Fibroblast of the conjunctiva (primary cell): ENCODE measurements around the gene ACACB.

ENCODE experiments used
- DNase-seq: peaks from one replicate; pipeline ENCODE4 v3.0.0-alpha.2; 2010; ENCODE audit warnings: low read depth

The ACACB gene

DNA sequence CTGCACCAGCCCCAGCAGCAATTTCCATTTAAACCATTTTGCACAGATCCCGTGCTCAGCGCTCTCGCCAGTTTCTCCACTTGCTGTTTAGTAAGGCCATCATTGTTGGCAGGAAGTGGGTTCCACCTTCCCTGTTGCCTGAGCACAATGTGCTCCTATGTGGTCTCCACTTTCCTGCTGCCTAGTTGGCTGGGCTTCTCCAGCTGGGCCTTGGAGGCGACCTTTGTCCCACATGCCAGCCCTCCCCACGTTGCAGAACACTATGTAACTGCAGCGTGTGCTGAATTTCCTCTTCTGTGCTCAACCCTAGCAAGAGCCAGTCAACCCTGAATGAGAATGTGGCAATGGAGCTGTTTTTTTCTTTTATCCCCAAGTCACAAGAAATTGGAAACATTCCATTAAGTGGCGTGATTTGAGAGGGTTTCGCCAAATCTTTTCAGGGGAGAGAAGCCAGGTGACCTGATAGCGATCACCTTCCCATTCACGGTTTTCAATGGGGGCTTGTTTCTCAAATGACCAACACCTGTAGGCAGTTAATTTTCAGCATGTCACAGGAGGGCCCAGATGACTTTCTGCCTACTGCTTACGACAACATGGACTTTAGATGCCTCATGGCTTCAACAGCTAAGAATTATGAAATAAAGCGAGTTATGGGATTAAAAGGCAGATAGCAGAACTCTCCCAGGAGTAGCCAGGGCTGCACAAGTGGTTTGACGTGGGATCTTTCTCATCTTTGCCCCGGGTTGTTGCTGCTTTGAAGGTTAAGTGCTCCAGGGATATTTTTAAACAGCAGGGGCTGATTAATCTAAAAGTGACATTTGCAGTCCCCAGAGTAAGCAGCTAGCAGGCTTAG is at the start of gene ACACB:
TSS of gene ACACB (plus strand) at position 830 of the 853 bp plus-strand sequence. CDS start 22,819 bp downstream, outside the sequence.
- DNase-seq: no peak

DNA sequence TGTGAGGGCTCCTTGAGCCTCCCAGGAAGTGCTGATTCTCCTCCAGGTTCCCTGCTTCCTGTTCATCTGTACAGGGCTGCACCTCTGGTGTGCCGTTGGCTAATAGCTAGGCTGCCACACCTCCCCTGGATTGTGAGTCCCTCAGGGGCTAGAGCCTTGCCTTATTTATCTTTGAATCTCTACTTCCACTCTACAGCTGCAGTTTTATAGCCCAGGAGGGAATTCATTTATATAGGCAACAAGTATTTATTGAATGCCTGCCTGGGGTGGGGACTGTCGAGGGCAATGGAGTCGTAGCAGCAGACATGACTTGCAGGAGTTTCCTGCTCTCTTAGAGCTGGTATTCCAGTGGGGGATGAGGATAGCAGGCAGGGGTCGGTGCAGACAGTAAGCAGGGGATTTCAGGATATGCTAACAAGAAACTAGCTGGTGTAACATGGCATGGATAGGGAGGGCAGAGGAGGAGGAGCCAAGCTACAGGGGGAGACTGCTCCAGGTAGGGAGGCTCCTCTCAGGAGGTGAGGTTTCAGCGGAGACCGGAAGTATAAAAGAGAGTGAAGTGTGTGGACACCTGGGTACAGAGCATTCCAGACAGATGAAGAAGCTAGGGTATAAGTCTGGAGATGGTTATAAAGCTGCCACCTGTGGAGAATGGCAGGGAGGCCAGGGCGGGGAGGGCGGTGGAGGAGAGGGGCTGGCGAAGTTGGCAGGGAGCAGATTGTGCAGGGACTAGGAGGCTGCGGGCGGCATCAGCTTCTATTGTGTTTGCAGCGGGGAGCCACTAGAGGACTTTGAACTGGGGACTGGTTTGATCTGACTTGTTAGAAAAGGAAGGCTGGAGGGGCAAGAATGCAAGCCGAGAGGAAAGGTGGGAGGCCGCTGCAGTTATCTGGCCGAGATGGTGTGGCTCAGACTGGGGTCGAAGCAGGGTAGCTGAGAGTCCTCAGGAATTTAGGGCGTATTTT is 46.8 kb upstream of the ACACB start:
- DNase-seq: no peak

DNA sequence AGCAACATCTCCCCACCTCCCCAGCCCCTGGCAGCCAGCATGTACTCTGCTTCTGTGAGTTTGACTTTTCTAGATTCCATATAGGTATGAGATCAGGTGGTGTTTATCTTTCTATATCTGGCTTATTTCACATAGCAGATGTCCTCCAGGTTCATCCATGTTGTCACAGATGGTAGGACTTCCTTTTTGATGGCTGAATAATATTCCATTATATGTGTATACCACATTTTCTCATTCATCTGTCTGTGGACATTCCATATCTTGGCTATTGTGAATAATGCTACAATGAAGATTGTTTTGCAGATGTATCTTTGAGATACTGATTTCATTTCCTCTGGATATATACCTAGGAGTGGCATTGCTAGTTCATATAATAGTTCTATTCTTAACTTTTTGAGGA is 41.5 kb upstream of the ACACB start:
- DNase-seq: no peak

DNA sequence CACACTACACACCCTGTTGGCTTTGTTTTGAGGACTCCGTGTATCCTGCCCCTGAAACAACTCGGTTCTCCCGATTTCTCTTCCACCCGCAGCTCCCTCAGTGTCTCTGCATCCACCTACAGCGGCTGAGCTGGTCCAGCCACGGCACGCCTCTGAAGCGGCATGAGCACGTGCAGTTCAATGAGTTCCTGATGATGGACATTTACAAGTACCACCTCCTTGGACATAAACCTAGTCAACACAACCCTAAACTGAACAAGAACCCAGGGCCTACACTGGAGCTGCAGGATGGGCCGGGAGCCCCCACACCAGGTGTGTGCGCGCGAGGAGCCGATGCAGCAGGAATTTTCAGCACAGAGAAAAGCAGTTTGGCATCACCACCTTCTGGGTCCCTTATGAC is 33.6 kb upstream of the ACACB start:
- no peak for DNase-seq

DNA sequence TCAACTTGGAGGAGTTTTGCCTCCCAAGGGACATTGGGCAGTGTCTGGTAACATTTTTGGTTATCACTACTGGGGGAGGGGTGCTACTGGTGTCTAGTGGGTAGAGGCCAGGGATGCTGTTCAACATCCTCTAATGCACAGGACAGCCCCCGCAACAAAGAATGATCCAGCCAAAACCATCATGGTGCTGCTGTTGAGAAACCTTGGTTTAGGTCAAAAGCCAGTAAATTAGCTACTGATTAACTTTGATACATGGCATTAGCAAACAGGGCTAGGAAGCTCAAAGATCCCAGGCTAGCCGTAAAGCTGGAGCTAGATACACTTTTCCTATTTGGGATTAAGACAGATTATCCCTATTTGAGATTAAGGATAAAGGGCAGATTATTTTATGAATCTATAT is 32.0 kb upstream of the ACACB start:
- no peak for DNase-seq

DNA sequence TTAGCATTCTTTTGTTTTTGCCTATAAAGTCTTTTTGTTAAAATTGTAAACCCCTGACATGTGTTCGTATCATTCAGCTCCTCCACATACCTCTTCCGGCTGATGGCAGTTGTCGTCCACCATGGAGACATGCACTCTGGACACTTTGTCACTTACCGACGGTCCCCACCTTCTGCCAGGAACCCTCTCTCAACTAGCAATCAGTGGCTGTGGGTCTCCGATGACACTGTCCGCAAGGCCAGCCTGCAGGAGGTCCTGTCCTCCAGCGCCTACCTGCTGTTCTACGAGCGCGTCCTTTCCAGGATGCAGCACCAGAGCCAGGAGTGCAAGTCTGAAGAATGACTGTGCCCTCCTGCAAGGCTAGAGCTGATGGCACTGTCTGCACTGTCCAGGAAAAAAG is 30.8 kb upstream of the ACACB start:
- no peak for DNase-seq

DNA sequence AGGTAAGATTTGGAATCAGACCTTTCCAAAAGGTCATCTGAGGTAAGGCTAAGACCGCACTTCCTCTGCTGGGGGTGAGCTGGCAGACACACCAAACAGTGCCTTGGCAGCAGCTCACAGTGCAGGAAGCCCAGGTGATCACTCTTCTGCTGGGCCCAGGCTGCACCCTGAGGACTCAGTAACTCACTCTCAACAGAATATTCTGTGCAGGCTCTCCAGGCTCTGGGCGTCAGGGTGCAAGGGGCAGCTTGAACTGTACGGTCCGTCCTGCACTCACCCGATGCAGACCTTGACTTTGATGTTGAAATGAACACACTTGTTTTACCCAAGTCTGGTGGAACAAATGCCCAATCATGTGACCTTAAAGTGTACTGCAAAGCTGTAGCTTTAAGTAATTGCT is 29.1 kb upstream of the ACACB start:
- DNase-seq: no peak

DNA sequence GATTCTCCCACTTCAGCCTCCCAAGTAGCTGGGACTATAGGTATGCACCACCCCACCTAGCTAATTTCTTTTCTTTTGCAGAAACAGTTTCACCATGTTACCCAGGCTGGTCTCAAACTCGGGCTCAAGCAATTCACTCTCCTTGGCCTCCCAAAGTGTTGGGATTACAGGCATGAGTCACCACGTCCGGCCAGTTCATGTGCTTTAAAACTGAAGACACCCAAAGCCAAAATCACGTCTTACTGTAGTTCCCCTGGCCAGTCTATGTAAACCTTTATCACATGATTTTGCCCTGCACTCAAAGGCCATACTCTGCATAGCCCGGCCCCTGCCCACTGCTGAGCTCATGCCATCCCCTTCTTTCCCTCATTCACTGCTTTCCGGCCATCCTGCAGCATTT is 27.6 kb upstream of the ACACB start:
- DNase-seq: no peak

DNA sequence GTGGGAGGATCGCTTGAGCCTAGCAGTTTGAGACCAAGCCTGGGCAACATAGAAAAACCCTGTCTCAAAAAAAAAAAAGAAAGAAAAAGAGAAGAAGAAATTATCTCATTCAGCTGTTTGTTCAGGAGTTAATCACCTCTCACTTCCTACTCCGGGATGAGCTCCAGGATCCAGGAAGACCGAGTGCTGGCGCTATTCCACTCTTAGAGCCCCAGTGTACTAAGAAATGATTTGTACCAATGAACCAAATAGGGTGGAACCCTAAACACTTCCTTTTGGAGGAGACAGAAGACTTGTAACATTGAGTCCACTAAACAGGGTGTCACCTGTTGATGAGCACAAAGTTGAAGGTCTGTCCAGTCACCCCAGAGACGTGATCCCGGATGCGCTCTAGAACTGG is 26.7 kb upstream of the ACACB start:
- DNase-seq: no peak

DNA sequence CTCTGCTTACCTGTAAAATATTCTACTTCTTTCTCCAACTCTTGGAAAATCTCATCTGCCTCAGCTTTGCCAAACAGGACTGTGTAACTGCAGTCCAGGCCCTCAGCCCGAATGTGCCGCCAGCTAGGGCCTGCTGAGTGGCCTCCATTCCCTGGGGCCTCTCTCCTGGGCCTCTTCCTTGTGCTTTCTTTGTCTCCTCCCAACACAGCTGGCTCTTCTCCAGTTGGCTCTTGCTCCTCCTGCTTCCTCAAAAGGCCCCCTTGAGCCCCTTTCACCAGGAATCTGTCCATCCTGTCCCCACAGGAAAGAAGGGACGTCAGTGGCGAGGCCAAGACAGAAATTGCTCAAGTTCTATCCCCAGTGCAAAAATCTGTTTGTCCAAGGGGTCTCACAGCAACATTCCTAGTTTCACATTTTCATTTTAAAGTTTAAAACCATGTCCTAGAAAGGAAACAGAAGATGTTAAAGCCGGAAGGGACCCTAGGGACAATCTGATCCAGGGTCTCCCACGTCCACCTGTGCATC is 23.8 kb upstream of the ACACB start:
- DNase-seq: no peak

DNA sequence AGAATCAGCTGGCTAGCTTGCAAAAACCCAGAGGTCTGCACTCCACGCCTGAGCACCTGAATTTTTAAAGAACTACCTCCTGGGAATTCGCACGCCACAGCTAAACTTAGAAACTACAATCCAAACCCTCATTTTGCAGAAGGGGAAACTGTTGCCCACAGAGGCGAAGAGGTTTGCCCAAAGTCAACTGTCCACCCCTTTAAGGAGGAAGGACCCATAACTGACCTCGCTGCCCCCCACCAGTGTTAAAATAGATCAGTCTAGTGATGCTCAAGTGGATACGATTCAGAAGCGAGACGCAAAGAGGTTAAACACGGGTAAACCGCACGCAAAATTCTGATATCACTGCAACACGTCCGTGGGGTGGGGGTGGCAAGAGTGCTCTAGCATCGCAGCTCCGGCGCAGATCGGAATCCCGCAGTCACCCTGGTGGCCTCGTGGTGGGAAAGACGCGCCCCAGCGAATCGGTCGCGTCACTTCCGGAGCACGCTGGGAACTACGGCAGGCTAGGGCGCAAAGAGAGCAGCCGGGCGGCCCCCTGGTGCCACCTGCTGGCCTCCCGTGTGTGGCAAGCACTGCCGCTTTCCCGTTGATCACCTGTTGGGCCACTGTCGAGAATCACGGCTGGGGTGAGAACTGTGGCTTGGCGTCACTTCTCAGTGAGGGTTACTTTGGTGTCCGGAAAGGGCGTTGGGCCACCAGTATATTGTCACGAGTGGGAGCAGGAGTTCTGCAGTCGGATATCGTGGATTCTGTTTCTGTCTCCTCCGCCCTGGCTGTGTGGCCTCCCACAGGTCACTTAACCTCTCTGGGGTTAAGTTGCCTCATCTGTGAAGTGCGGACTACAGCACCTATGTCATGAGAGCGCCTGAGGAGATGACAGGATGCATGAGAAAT is 23.1 kb upstream of the ACACB start, which contains the start of gene ALKBH2:
TSS of gene ALKBH2 (minus strand) at position 451 of the 897 bp plus-strand sequence. CDS start 686 bp downstream, outside the sequence.
- DNase-seq: peak; percentile 73

DNA sequence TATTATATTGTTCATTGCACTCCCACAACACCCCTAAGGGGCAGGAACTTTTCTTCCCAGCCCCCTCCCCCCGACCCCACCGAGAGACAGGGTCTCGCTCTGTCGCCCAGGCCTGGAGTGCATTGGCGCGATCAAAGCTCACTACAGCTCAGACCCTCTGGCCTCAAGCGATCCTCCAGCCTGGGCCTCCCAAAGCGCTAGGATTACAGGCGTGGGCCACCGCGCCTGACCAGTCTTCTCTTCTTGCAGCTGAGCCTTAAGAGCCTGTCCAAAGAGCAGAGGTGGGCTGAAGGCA is 19.3 kb upstream of the ACACB start:
- DNase-seq: no peak

DNA sequence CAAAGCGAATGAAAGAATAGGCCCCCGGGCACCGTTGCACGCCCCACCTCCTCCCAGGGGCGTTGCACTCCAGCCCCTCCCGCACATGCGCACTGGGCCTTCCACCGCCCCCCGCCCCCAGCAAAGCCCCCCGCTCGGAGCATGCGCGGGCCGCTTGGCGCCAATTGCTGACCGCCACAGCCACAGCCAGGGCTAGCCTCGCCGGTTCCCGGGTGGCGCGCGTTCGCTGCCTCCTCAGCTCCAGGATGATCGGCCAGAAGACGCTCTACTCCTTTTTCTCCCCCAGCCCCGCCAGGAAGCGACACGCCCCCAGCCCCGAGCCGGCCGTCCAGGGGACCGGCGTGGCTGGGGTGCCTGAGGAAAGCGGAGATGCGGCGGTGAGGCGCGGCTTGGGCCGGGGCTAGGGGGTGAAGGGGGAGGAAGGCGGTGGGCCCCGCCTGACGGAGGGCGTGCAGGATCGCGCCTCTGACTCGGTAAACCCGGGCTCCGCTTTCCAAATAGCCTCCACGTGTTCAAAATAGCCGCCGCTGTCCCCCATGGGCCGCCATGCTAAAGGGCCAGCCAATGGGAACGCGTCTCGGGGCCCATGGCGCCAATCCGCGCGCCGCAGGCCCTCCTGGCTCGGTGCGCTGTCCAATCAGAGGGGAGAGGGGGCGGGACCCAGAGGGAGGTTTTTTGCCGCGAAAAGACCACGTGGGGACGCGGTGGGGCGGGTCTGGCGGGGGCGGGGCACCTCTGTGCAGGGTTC is 18.8 kb upstream of the ACACB start, which contains the start of gene UNG:
TSS of gene UNG (plus strand) at position 163 of the 748 bp plus-strand sequence. CDS start at position 246, 83 bp downstream.
- DNase-seq: peak; percentile 91

DNA sequence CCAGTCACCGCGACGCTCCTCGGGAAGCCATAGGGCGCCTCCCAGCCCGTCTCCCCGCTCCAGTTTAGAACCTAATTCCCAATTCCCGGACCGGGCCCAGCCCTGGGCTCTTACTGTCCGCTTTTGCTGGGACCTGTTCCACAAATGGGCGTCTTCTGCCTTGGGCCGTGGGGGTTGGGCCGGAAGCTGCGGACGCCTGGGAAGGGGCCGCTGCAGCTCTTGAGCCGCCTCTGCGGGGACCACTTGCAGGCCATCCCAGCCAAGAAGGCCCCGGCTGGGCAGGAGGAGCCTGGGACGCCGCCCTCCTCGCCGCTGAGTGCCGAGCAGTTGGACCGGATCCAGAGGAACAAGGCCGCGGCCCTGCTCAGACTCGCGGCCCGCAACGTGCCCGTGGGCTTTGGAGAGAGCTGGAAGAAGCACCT is 18.2 kb upstream of the ACACB start:
- peak; percentile 44 for DNase-seq

DNA sequence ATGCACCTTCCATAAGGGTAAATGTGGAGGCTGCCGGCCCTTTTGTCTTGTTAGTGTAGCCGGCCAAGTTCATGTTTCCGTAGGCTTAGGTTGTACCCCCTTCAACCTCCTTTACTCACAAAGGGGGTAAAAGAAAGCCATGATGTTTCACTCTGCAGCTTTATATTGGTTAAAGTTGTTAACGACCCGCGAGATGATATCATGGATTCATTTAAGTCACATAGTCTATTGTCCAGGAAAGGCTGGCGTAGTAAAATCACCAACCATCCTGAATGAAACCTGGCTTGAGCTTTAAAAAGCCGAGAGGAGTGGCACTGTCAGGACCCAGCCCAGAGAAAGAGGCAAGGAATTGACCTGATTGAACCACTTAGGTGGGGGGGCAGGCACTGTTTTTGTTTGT is 17.7 kb upstream of the ACACB start:
- DNase-seq: no peak

DNA sequence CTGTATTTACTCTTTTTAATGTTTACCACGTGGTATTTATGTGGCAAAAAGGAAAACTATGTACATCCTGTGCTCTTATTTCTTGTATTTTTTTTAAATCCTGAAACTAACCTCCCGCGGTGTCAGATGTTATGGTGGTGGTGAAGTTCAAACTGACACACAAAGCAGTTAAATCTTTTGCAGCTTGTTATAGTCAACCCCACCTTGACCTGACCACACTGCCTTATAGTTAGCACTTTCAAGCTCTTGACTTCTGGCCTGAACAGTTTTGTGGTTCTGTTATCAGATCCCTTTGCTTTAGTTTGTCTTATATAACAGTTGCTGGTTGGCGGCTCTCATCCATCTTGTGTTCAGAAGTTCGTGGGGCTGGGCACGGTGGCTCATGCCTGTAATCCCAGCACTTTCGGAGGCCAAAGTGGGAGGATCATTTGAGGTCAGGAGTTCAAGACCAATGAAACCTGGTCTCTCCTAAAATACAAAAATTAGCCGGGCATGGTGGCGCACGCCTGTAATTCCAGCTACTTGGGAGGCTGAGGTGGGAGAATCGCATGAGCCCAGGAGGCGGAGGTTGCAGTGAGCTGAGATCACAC is 16.9 kb upstream of the ACACB start:
- DNase-seq: no peak

DNA sequence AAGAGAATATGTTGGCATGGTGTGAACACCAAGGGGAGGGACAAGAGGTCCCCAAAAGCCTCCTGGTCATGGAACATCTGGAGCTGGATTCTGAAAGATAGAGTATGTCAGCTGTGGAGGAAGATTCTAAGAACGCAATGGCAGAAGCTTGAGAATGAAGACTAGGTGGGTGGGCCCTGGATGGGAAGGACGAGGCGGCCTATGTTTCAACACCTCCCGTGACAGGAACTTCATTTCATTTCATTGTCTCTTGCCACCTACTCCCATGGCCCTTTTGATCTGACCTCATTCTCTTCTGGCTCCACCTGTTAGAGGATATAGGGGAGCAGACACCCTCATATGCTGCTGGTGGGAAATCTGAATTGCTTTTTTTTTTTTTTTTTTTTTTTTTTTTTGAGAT is 15.6 kb upstream of the ACACB start:
- no peak for DNase-seq

DNA sequence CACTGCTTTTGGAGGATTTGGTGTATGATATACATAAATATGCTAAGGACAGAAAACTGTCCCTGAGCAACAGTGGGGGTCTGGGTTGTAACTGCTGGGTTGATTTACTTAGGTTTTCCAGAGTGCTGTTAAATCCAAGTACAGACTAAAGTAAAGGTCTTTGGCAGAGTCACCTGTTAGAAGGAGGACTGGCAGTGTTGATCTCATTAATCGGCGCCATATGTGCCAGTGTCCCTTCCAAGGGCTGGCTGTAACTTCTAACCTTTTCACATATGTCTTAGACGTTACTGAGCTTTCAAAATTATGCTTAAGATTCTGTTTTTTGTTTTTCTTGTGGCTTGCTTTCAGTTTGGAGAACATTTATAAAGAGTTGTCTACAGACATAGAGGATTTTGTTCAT is 13.9 kb upstream of the ACACB start:
- DNase-seq: no peak

DNA sequence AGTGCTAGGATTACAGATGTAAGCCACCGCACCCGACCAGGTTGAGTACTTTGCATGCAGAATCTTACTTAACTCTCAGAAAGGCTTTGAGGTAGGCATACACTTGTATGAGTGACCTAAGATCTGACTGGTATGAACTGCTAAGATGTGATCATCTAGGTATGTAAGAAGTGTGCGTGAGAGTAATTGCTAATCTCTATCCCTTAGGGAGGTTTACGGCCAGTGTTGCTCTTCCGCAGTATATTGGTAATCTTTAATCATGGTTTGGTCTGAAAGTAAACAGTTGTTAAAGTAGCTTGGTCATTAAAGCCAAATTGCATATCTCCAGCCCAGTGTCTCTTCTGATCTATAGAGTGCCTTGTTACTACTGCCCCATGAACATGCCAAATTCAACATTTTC is 11.2 kb upstream of the ACACB start:
- no peak for DNase-seq

DNA sequence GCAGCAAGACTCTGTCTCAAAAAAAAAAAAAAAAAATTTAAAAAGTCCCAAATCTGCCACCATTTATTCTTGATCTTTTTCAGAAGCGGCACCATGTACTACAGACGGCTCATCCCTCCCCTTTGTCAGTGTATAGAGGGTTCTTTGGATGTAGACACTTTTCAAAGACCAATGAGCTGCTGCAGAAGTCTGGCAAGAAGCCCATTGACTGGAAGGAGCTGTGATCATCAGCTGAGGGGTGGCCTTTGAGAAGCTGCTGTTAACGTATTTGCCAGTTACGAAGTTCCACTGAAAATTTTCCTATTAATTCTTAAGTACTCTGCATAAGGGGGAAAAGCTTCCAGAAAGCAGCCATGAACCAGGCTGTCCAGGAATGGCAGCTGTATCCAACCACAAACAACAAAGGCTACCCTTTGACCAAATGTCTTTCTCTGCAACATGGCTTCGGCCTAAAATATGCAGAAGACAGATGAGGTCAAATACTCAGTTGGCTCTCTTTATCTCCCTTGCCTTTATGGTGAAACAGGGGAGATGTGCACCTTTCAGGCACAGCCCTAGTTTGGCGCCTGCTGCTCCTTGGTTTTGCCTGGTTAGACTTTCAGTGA is 6.5 kb upstream of the ACACB start:
- DNase-seq: no peak
